ENCODE data around the gene HOXA13. TPM values are rescaled to one million over a fixed set of nuclear protein-coding genes. Genes with fewer than 3 reads are reported as not detected.

HOXA13 gene
- total RNA-seq, 1 donor from 2014 or later = not detected

GRCh38 chr7:27162561-27163287 lies 37.2 kb downstream of the HOXA13 start:
- no peak for DNase-seq (ENCODE audit: low read depth, low spot score)
- Mint-ChIP-seq H3K9me3 (no peaks in the 10 kb centered on the region), H3K36me3 (ENCODE audit: low read depth) (peaks cover 9% of the 10 kb centered on the region), H3K4me1 (peaks cover 11% of the 10 kb centered on the region), H3K4me3 (peak overlapping the region; percentile 79), H3K27me3 (ENCODE audit: low read depth) (peaks cover 95% of the 10 kb centered on the region), H3K27ac (ENCODE audit: unreplicated experiment) (no peak overlapping the region)
- TF ChIP-seq CTCF (conservative IDR thresholded peaks at IDR 0.05) = no peak

DNA sequence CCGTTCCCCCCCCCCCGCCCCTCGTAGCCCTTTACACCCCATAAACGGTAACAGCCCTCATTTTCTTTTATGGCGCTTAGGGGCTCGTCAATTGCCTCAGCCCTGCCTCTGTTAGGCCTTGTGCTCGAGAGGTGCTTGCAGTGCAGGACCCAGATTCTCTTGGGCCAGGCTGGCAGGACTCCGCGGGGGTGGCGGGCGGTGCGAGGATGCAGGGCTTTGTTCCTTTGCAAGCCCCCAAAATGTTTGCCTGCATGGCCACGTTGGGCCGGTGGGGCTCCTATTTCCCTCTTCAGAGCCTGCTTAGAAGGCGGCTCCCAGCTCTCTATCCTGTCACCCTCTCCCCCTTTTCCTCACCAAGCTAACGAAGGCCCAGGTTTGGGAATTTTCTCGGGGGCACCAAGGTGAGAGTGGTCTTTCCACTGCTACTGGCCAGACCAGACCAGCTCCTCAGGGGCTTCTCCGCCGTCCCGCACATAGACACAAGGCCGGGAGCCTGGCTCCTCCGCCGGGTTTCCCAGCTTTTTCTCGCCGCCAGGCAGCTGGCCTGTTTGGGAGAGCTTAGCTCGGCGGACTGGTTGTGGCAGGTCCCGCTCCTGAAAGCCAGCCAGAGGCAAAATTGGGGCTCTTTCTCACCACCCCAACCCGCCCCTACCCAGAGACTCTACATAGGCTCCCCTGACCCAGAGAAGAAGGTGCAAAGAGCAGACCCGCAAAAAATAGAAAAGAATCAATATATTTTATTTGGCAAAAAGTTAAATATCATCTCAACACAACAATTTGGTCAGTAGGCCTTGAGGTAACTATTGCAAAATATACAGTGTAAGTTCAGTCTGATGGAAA lies 38.0 kb downstream of the HOXA13 start:
- H3K4me3 Mint-ChIP-seq = peak overlapping the region; percentile 79
- peaks cover 95% of the 10 kb centered on the region for H3K27me3 Mint-ChIP-seq (ENCODE audit: low read depth)
- H3K36me3 Mint-ChIP-seq (ENCODE audit: low read depth) = peaks cover 9% of the 10 kb centered on the region
- no peak for TF ChIP-seq CTCF (conservative IDR thresholded peaks at IDR 0.05)
- peaks cover 12% of the 10 kb centered on the region for H3K4me1 Mint-ChIP-seq
- H3K27ac Mint-ChIP-seq (ENCODE audit: unreplicated experiment) = peak overlapping the region; percentile 35
- H3K9me3 Mint-ChIP-seq = no peaks in the 10 kb centered on the region
- DNase-seq (ENCODE audit: low read depth, low spot score) = no peak

DNA sequence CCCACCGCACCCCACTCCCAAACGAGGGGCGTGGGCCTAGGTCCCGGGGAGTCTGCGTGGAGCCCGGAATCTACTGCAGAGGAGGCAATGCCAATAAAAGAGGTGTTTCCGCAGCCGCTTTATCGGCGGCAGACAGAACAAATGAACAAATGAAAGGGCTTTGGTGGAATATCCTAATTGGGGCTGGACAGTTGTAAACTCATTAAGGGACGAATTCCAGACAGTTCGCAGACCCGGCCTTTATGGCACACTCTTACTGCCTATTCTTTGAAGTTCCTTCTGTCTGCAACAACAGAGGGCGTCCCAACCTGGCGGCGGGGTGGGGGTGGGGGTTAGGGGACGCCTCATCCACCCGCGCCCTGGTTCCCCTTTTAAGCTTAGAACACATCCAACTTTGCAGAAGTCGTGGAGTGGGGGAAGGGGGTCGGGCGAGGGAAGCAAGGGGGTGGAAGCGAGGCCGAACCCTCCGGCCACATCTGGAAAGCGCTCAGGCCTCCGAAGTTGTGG lies 38.6 kb downstream of the HOXA13 start:
- Mint-ChIP-seq H3K9me3 (no peaks in the 10 kb centered on the region), H3K36me3 (ENCODE audit: low read depth) (peaks cover 9% of the 10 kb centered on the region), H3K27me3 (ENCODE audit: low read depth) (peaks cover 95% of the 10 kb centered on the region), H3K4me1 (peaks cover 15% of the 10 kb centered on the region), H3K27ac (ENCODE audit: unreplicated experiment) (no peak overlapping the region), H3K4me3 (peak overlapping the region; percentile 85)
- TF ChIP-seq CTCF (conservative IDR thresholded peaks at IDR 0.05) = peak; percentile 6
- no peak for DNase-seq (ENCODE audit: low read depth, low spot score)

- Mint-ChIP-seq H3K9me3 (no peaks in the 10 kb centered on the region), H3K4me3 (peak overlapping the region; percentile 85), H3K27ac (ENCODE audit: unreplicated experiment) (no peak overlapping the region), H3K4me1 (peaks cover 19% of the 10 kb centered on the region), H3K27me3 (ENCODE audit: low read depth) (peaks cover 95% of the 10 kb centered on the region), H3K36me3 (ENCODE audit: low read depth) (peaks cover 8% of the 10 kb centered on the region)
- peak; percentile 99 for TF ChIP-seq CTCF (conservative IDR thresholded peaks at IDR 0.05)
- DNase-seq (ENCODE audit: low read depth, low spot score) = peak; percentile 94
Observed at GRCh38 chr7:27160546-27161213, 39.2 kb downstream of the HOXA13 start.

DNA sequence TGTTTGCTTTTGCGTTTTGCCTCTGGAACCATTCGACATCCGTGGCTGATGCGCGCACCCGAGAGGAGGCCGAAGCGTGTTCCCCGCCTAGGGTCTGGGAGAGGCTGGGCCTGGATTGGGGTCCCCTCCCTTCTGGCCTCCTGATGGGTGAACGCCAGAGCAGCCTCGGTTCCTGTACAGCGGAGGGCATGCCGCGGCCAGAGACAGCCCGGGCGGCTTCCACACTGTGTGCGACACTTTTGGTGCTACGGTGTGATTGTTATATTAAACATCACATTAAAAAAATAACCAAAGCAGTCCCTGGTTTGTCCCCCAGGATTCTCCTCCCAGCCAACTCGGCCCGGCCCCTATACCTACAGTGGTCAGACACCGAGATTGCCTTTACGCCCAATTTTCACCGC lies 39.7 kb downstream of the HOXA13 start:
- Mint-ChIP-seq H3K9me3 (no peaks in the 10 kb centered on the region), H3K27ac (ENCODE audit: unreplicated experiment) (no peak overlapping the region), H3K4me3 (peak overlapping the region; percentile 77), H3K27me3 (ENCODE audit: low read depth) (peaks cover 95% of the 10 kb centered on the region), H3K4me1 (peaks cover 19% of the 10 kb centered on the region), H3K36me3 (ENCODE audit: low read depth) (peaks cover 7% of the 10 kb centered on the region)
- TF ChIP-seq CTCF (conservative IDR thresholded peaks at IDR 0.05) = no peak
- DNase-seq (ENCODE audit: low read depth, low spot score) = no peak
